Heart left ventricle (tissue), 16 donors: Measurements from ENCODE around the gene SKI. TPM values are rescaled to one million over a fixed set of nuclear protein-coding genes. Genes with fewer than 3 reads are reported as not detected.

Source experiments
- ATAC-seq, 4 donors: fragments of 200-7000 bp; cut with Tn5 transposase; one replicate each; pipeline ENCODE4 v1.9.1; 2020 to 2022; ENCODE audit warnings: moderate library complexity in 4 of 4, mild to moderate bottlenecking in 3 of 4, moderate number of reproducible peaks in 1 of 4
- DNase-seq, 5 donors: peaks; one replicate each; pipeline ENCODE4 v3.0.0-alpha.2; 2020
- H3K27ac ChIP-seq, 12 donors: fragments of 200-600 bp; sonication (generic) in 4 of 12; one replicate each; pipeline versions ENCODE4 v1.5.0 to v1.8.0; 2016 to 2022; ENCODE audit warnings: mild to moderate bottlenecking in 2 of 12
- H3K27me3 ChIP-seq, 9 donors: fragments of 200-600 bp; sonication (generic) in 2 of 9; one replicate each; pipeline versions ENCODE4 v1.5.1 to v1.8.0; 2016 to 2022; ENCODE audit warnings: mild to moderate bottlenecking in 3 of 9
- H3K36me3 ChIP-seq, 9 donors: fragments of 200-600 bp; sonication (generic) in 2 of 9; one replicate each; pipeline versions ENCODE4 v1.5.0 to v1.8.0; 2018 to 2022; ENCODE audit warnings: mild to moderate bottlenecking in 2 of 9
- H3K4me1 ChIP-seq, 12 donors: fragments of 200-600 bp; sonication (generic) in 4 of 12; one replicate each; pipeline versions ENCODE4 v1.5.0 to v1.8.0; 2016 to 2022; ENCODE audit warnings: mild to moderate bottlenecking in 3 of 12
- H3K4me3 ChIP-seq, 12 donors: fragments of 200-600 bp; sonication (generic) in 4 of 12; one replicate each; pipeline versions ENCODE4 v1.5.0 to v1.8.0; 2017 to 2022; ENCODE audit warnings: mild to moderate bottlenecking in 9 of 12, moderate library complexity in 4 of 12
- H3K9me3 ChIP-seq, 12 donors: fragments of 200-600 bp; sonication (generic) in 4 of 12; one replicate each; pipeline versions ENCODE4 v1.5.0 to v1.8.0; 2016 to 2022; ENCODE audit warnings: mild to moderate bottlenecking in 1 of 12
- CTCF ChIP-seq, 12 donors: fragments of 200-600 bp; sonication (generic) in 4 of 12; IDR thresholded peaks; one replicate each; pipeline versions ENCODE4 v1.5.0 to v1.8.0; 2018 to 2022; ENCODE audit warnings: antibody characterized with exemption in 12 of 12, mild to moderate bottlenecking in 5 of 12
- POLR2A ChIP-seq, 2 donors: fragments of 450-650 bp; IDR thresholded peaks; one replicate each; pipeline ENCODE4 v1.6.1; 2017; ENCODE audit warnings: antibody characterized with exemption in 2 of 2, mild to moderate bottlenecking in 2 of 2, moderate library complexity in 2 of 2
- WGBS, 4 donors: extraction: QIAGEN DNeasy Blood & Tissue Kit in 2 of 4; methylation state at CpG; one replicate each; pipeline versions ENCODE4 v1.1.5 to v1.1.7; 2013 to 2018; 5-methylcytosine and 5-hydroxymethylcytosine counted together
- intact Hi-C, 10 donors: fragments of 100-400 bp; cut with DNase I; formaldehyde crosslinking; loops; one replicate each; pipeline versions ENCODE4 v1.11.1 to v1.14.2; 2022
- polyA plus RNA-seq, 2 donors: library from polyadenylated mRNA; stranded (reverse); fragments of 200-250 nt; gene quantifications; one replicate each; pipeline ENCODE4 v1.2.3, GENCODE V29; 2013
- total RNA-seq, 9 donors: library from RNA; depleted of rRNA in 2 of 9; stranded (reverse); fragments of >200 nt in 2 of 9; fragmentation: NEBNext Ultra II Directional in 3 of 9; extraction: Animal tissue kit (Norgen Biotek cat#: 25700) in 3 of 9; gene quantifications; one replicate each; pipeline versions ENCODE4 v1.1.0 to v1.2.4, GENCODE V29; 2016 to 2023
- donor health status: ischemic (EF 13 %, LVEDD 7.1; RV severe dilation, severe dysfunction).
- donor health status: healthy with polysubstance abuse.
- donor health status: DM: no; HTN: yes; CAD: no.
- donor health status: DM: no; HTN: no; CAD: no.
- donor health status: ischemic (EF 25% LVEDD 6.9; RV normal size, moderate dysfunction).
- donor health status: ischemic (EF 25% LVEDD 5.7; RV mildly dilated, moderate dysfunction).
- donor health status: healthy.
- donor health status: DM: yes; HTN: yes; CAD: no.
- donor health status: ischemic (EF 35%, LVEDD 5.7; RV mildly dilated, moderate dysfunction).
- donor health status: nonischemic (EF 11% LVEDD 7.7; RV severe dilation, severe dysfunction).
- donor health status: DM: yes; HTN: yes; CAD: no.
- donor health status: PGD.
- donor health status: ischemic (EF 29% LVEDD 5.4; RV normal size, mild dysfunction).
- donor health status: nonischemic (EF 23%, LVEDD 6.1; RV moderate dilation, normal function).

Gene SKI
- total and polyA plus RNA-seq, 11 donors = 16.9 to 52.7 (median 38.9) TPM

- H3K27ac ChIP-seq = no peak overlapping the region
- 89 to 94% (median 94%) methylated on average over 19 to 22 of the region's 22 CpGs for WGBS, 4 donors
- H3K27me3 ChIP-seq = no peaks in the 10 kb centered on the region
- TF ChIP-seq POLR2A (IDR thresholded peaks at IDR 0.05) (no peak), CTCF (IDR thresholded peaks at IDR 0.05) (no peak)
- intact Hi-C loops = no loop called here
- no peaks in the 10 kb centered on the region for H3K9me3 ChIP-seq
- ATAC-seq (no peak), DNase-seq (no peak)
- no peaks in the 10 kb centered on the region for H3K36me3 ChIP-seq
- H3K4me1 ChIP-seq = peaks cover 0 to 27% (median 12%) of the 10 kb centered on the region in 12 donors
- H3K4me3 ChIP-seq = no peak overlapping the region
These were observed 99.7 kb downstream of the SKI start for GRCh38 chr1:2327841-2328240.

GRCh38 chr1:2328676-2329455 is 100.7 kb downstream of the SKI start:
- no peaks in the 10 kb centered on the region for H3K9me3 ChIP-seq
- no peak for TF ChIP-seq CTCF (IDR thresholded peaks at IDR 0.05)
- TF ChIP-seq POLR2A (IDR thresholded peaks at IDR 0.05) = no peak
- ATAC-seq (no peak), DNase-seq (no peak)
- no peaks in the 10 kb centered on the region for H3K27me3 ChIP-seq
- H3K36me3 ChIP-seq = no peaks in the 10 kb centered on the region
- peaks cover 0 to 19% (median 11%) of the 10 kb centered on the region in 12 donors for H3K4me1 ChIP-seq
- WGBS, 4 donors = 82 to 88% (median 86%) methylated on average over 15 to 24 of the region's 24 CpGs
- no peak overlapping the region for H3K27ac ChIP-seq
- H3K4me3 ChIP-seq = no peak overlapping the region
- intact Hi-C loops = no loop called here

- DNase-seq (no peak), ATAC-seq (peak in 3 of 4 donors; percentile 5 to 23 (median 14))
- TF ChIP-seq POLR2A (IDR thresholded peaks at IDR 0.05) (no peak), CTCF (IDR thresholded peaks at IDR 0.05) (no peak)
- no peaks in the 10 kb centered on the region for H3K9me3 ChIP-seq
- peaks cover 0 to 19% (median 11%) of the 10 kb centered on the region in 12 donors for H3K4me1 ChIP-seq
- no peak overlapping the region for H3K4me3 ChIP-seq
- no peaks in the 10 kb centered on the region for H3K27me3 ChIP-seq
- whole genome bisulfite sequencing, 4 donors = 88 to 91% (median 89%) methylated on average over 3 to 12 of the region's 12 CpGs
- no peaks in the 10 kb centered on the region for H3K36me3 ChIP-seq
- peak overlapping the region in 2 of 12 donors; percentile 49 to 70 for H3K27ac ChIP-seq
- intact Hi-C loops = loop anchor here in 1 of 10 donors (5.0 kb wide), 1 partner anchor 47 kb away; no protein-coding TSS in a partner anchor
These were observed 101.9 kb downstream of the SKI start for GRCh38 chr1:2330035-2330434.

- Histone ChIP-seq H3K36me3 (no peaks in the 10 kb centered on the region), H3K4me3 (no peak overlapping the region), H3K27ac (peak overlapping the region in 5 of 12 donors; percentile 30 to 70 (median 49)), H3K9me3 (no peaks in the 10 kb centered on the region), H3K4me1 (peaks cover 0 to 19% (median 11%) of the 10 kb centered on the region in 12 donors), H3K27me3 (no peaks in the 10 kb centered on the region)
- peak in 3 of 12 donors; percentile 4 to 9 (median 9) for TF ChIP-seq CTCF (IDR thresholded peaks at IDR 0.05)
- TF ChIP-seq POLR2A (IDR thresholded peaks at IDR 0.05) = no peak
- intact Hi-C loops = loop anchor here in 1 of 10 donors (5.0 kb wide), 1 partner anchor 47 kb away; no protein-coding TSS in a partner anchor
- ATAC-seq = peak; percentile 42 to 75 (median 62)
- WGBS, 4 donors = 30 to 67% (median 38%) methylated on average over 23 to 31 of the region's 31 CpGs
- peak in 3 of 5 donors; percentile 56 to 70 (median 64) for DNase-seq
These were observed 102.5 kb downstream of the SKI start for GRCh38 chr1:2330519-2331199.
